Measurements from ENCODE around the gene UCN2.

The UCN2 gene

DNA sequence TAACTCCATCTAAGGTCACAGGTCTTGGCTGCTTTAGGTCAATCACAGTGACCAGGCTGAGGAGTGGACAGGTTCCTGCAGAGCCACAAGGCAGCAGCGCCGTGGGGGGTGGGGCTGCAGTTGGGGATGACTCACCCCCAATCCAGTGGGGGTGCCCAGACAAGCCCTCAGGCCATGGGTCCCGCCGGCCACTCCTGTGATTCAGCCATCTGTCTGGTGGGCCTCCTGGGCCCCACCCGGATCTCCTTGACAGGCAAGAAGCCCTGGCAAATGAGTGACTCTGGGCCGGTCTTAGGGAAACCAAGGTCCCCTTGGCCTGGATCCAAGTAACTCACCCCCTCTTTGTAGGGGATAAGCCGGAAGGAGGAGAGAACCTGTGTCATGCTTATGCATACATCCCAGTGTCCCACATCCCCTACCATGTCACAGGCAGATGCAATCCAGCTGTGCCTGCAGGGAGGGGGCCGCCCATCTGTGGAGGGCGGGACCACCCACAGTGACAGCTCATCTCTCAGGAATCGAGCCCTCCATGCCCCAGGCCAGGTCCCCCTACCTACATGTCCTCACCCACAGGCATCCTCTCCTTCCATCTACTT lies 32.0 kb upstream of the UCN2 start:
- H3K9ac ChIP-seq (ENCODE audit: insufficient read length, low read depth) = no peak overlapping the region
- DNase-seq (ENCODE audit: low read depth, low spot score) = peak; percentile 54
- peaks cover 52% of the 10 kb centered on the region for H3K4me1 ChIP-seq (ENCODE audit: insufficient read depth, insufficient read length)
- no peaks in the 10 kb centered on the region for H3K27me3 ChIP-seq (ENCODE audit: insufficient read depth, insufficient read length)
- H3K36me3 ChIP-seq (ENCODE audit: insufficient read depth, insufficient read length, low read length) = peaks cover 76% of the 10 kb centered on the region
- TF ChIP-seq ZNF274 (IDR thresholded peaks at IDR 0.05; ENCODE audit: low read depth, low read length) (no peak), YY1 (IDR thresholded peaks at IDR 0.05; ENCODE audit: insufficient read depth, insufficient read length) (no peak), SUZ12 (IDR thresholded peaks at IDR 0.05; ENCODE audit: extremely low read depth, insufficient read depth, insufficient read length) (no peak)
- no peak overlapping the region for H3K4me3 ChIP-seq (ENCODE audit: insufficient read length, low read depth)
- H3K9me3 ChIP-seq (ENCODE audit: insufficient read depth, low read length) = no peaks in the 10 kb centered on the region

DNA sequence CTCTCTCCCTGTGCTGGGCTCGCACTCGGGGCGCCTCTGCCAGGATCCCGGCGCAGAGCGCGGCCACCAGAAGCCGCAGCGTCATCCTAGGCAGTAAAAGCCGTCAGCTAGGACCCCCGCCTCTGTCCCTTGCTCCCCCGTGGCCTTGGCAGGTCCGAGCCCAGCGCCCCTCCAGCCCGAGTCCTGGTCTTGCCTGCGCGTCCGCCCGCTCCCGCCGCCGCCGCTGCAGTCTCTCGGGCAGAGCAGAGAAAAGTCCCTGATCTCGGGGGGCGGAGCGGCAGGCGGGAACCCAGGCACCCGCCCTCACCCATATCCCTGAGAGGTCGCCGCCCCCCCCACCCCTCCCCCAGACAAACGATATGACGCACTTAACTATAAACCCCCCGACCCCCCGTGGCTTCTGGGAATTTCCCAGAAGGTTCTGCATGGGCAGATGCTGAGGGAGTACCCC lies 31.5 kb upstream of the UCN2 start, which contains the start of gene COL7A1:
COL7A1 (minus strand) TSS at position 255 of the 451 bp plus-strand sequence; CDS start at position 85, 170 bp downstream.
- Histone ChIP-seq H3K27me3 (ENCODE audit: insufficient read depth, insufficient read length) (no peaks in the 10 kb centered on the region), H3K4me3 (ENCODE audit: insufficient read length, low read depth) (no peak within 1 kb of the TSS), H3K36me3 (ENCODE audit: insufficient read depth, insufficient read length, low read length) (peaks cover 76% of the 10 kb centered on the region), H3K4me1 (ENCODE audit: insufficient read depth, insufficient read length) (peaks cover 53% of the 10 kb centered on the region), H3K9ac (ENCODE audit: insufficient read length, low read depth) (peak within 1 kb of the TSS; percentile 59), H3K9me3 (ENCODE audit: insufficient read depth, low read length) (no peaks in the 10 kb centered on the region)
- DNase-seq (ENCODE audit: low read depth, low spot score) = no peak
- TF ChIP-seq YY1 (IDR thresholded peaks at IDR 0.05; ENCODE audit: insufficient read depth, insufficient read length) (no peak), ZNF274 (IDR thresholded peaks at IDR 0.05; ENCODE audit: low read depth, low read length) (no peak), SUZ12 (IDR thresholded peaks at IDR 0.05; ENCODE audit: extremely low read depth, insufficient read depth, insufficient read length) (no peak)

DNA sequence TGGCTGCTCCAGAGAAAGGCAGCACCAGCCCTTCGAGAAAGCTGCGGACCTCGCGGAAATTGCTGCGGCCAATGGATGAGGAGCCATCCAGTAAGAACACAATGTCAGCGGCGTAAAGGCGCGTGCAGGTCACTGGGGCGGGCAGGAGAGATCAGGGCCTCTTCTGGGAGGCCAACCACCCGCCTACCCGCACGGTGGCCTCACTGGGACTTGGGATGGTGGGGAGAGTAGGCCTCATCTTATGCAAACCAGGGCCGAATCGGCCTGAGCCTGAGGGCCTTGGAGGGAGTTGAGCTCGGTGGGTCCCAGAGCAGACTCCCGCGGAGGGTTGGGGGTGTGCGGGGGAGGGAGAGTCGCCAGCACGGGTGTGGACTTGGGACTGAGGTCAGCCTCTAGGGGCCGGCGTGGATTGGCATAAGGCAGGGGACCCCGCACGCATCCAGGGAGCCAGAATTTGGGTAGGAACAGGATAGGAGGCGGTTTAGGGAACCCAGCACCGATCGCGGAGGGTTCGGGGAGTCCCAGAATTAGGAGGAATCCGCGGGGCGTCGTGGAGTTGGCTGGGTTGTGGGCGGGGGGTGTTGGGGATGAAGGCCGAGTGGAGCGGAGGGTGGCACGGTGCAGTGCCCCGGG lies 31.0 kb upstream of the UCN2 start:
- no peak overlapping the region for H3K4me3 ChIP-seq (ENCODE audit: insufficient read length, low read depth)

DNA sequence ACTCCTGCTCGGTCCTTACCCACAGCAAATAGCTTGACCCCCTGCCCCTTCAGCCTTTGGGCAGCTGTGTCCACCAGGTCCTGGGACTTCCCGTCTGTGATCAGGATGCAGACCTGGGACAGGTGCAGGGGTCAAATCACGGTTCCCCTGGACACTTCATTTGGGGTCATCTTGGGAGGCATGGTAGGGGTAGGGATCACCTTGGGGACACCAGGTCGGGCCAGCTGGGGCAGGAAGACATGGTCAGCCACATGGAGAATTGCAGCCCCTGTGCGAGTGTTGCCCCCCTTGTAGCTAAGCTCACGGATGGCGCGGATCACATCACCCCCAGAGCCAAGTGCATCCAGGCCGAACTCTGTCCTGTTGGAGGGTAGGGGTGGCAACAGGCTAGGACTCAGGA lies 29.8 kb upstream of the UCN2 start:
- no peaks in the 10 kb centered on the region for H3K27me3 ChIP-seq (ENCODE audit: insufficient read depth, insufficient read length)
- no peak for DNase-seq (ENCODE audit: low read depth, low spot score)
- peaks cover 78% of the 10 kb centered on the region for H3K36me3 ChIP-seq (ENCODE audit: insufficient read depth, insufficient read length, low read length)
- H3K4me1 ChIP-seq (ENCODE audit: insufficient read depth, insufficient read length) = peaks cover 46% of the 10 kb centered on the region
- no peak overlapping the region for H3K4me3 ChIP-seq (ENCODE audit: insufficient read length, low read depth)
- no peak overlapping the region for H3K9ac ChIP-seq (ENCODE audit: insufficient read length, low read depth)
- TF ChIP-seq SUZ12 (IDR thresholded peaks at IDR 0.05; ENCODE audit: extremely low read depth, insufficient read depth, insufficient read length) (no peak), ZNF274 (IDR thresholded peaks at IDR 0.05; ENCODE audit: low read depth, low read length) (no peak), YY1 (IDR thresholded peaks at IDR 0.05; ENCODE audit: insufficient read depth, insufficient read length) (no peak)
- no peaks in the 10 kb centered on the region for H3K9me3 ChIP-seq (ENCODE audit: insufficient read depth, low read length)

More for the DNA sequence above, 31.0 kb upstream of the UCN2 start:
- H3K36me3 ChIP-seq (ENCODE audit: insufficient read depth, insufficient read length, low read length) = peaks cover 76% of the 10 kb centered on the region
- H3K9me3 ChIP-seq (ENCODE audit: insufficient read depth, low read length) = no peaks in the 10 kb centered on the region
- TF ChIP-seq ZNF274 (IDR thresholded peaks at IDR 0.05; ENCODE audit: low read depth, low read length) = no peak
- TF ChIP-seq YY1 (IDR thresholded peaks at IDR 0.05; ENCODE audit: insufficient read depth, insufficient read length) = no peak
- no peak for TF ChIP-seq SUZ12 (IDR thresholded peaks at IDR 0.05; ENCODE audit: extremely low read depth, insufficient read depth, insufficient read length)
- no peak for DNase-seq (ENCODE audit: low read depth, low spot score)
- peaks cover 55% of the 10 kb centered on the region for H3K4me1 ChIP-seq (ENCODE audit: insufficient read depth, insufficient read length)
- peak overlapping the region; percentile 59 for H3K9ac ChIP-seq (ENCODE audit: insufficient read length, low read depth)
- no peaks in the 10 kb centered on the region for H3K27me3 ChIP-seq (ENCODE audit: insufficient read depth, insufficient read length)

DNA sequence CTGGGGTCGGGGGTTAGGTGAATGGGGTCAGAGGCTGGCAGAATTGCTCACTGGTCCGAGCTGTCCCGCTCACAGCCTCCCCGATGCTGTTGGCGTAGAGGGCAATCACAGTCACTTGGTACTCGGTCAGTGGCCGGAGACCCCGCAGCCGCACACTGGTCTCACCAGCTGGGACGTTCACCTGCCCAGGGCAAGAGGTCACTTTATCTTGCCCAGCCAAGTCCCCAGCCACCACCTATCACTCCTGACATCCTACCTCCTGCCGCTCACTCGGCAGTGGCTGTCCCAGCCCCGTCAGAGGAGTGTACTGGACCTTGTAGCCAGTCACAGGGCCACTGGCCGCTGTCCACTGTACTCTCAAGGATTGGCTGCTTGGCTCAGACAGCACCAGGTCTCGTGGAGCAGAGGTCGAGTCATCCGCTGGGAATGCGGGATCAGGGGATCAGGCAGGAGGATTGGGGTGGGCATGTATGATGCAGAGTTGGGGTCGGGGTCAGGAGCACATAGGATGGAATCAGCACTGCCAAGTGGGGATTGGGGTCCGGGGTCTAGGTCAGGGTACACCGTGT lies 29.0 kb upstream of the UCN2 start:
- Histone ChIP-seq H3K9me3 (ENCODE audit: insufficient read depth, low read length) (no peaks in the 10 kb centered on the region), H3K27me3 (ENCODE audit: insufficient read depth, insufficient read length) (no peaks in the 10 kb centered on the region), H3K36me3 (ENCODE audit: insufficient read depth, insufficient read length, low read length) (peaks cover 81% of the 10 kb centered on the region), H3K4me1 (ENCODE audit: insufficient read depth, insufficient read length) (peaks cover 42% of the 10 kb centered on the region), H3K4me3 (ENCODE audit: insufficient read length, low read depth) (no peak overlapping the region), H3K9ac (ENCODE audit: insufficient read length, low read depth) (no peak overlapping the region)
- no peak for DNase-seq (ENCODE audit: low read depth, low spot score)
- no peak for TF ChIP-seq ZNF274 (IDR thresholded peaks at IDR 0.05; ENCODE audit: low read depth, low read length)
- TF ChIP-seq YY1 (IDR thresholded peaks at IDR 0.05; ENCODE audit: insufficient read depth, insufficient read length) = no peak
- TF ChIP-seq SUZ12 (IDR thresholded peaks at IDR 0.05; ENCODE audit: extremely low read depth, insufficient read depth, insufficient read length) = no peak

DNA sequence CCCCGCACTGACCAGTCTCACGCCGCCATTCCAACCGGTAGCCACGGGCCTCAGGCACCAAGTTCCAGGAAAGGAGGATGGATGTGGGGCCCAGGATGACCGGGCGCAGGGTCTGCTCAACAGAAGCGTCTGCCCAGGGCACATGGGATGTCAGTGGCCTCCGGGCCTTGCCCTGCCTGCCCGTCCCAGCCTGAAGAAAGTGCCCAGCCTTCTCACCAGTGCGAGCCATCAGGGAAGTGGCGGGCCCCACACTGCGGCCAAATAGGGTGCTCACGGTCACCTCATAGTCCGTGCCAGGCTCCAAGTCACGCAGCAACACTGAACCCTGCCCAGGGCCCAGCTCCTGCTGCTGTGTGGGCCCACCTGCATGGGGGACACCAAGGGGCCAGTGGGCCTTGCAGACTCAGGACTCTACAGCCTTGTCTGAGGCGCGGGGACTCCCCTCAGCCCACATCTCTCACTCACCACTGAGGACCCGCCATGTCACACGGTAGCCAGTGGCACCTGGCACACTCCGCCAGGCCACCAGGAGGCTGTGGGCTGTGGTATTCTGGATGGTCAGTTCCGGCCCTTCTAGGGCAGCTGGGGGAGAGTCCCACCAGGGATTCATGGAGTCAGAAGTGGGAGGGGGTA lies 28.4 kb upstream of the UCN2 start:
- H3K36me3 ChIP-seq (ENCODE audit: insufficient read depth, insufficient read length, low read length) = peaks cover 81% of the 10 kb centered on the region
- H3K4me3 ChIP-seq (ENCODE audit: insufficient read length, low read depth) = no peak overlapping the region
- H3K9ac ChIP-seq (ENCODE audit: insufficient read length, low read depth) = no peak overlapping the region
- H3K27me3 ChIP-seq (ENCODE audit: insufficient read depth, insufficient read length) = no peaks in the 10 kb centered on the region
- no peaks in the 10 kb centered on the region for H3K9me3 ChIP-seq (ENCODE audit: insufficient read depth, low read length)
- no peak for DNase-seq (ENCODE audit: low read depth, low spot score)
- H3K4me1 ChIP-seq (ENCODE audit: insufficient read depth, insufficient read length) = peaks cover 36% of the 10 kb centered on the region
- no peak for TF ChIP-seq YY1 (IDR thresholded peaks at IDR 0.05; ENCODE audit: insufficient read depth, insufficient read length)
- no peak for TF ChIP-seq ZNF274 (IDR thresholded peaks at IDR 0.05; ENCODE audit: low read depth, low read length)

DNA sequence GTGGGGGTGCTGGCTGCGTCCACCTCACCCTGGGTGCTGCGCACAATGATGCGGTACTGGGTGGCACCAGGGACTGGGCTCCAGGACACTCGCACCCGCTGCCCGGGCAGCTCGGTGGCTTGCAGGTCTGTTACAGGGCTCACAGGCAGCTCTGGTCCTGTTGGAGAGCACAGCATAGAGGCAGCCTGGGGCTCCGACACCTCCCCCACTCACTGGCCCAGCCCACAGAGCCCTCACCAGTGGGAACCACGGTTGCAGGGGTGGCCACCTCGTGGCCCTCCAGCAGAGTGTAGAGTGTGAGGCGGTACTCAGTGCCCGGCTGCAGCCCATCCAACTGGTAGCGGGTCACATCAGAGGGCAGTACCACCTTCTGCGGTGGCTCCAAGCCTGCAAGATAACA lies 27.9 kb upstream of the UCN2 start:
- peaks cover 31% of the 10 kb centered on the region for H3K4me1 ChIP-seq (ENCODE audit: insufficient read depth, insufficient read length)
- DNase-seq (ENCODE audit: low read depth, low spot score) = no peak
- no peaks in the 10 kb centered on the region for H3K27me3 ChIP-seq (ENCODE audit: insufficient read depth, insufficient read length)
- no peak overlapping the region for H3K9ac ChIP-seq (ENCODE audit: insufficient read length, low read depth)
- H3K9me3 ChIP-seq (ENCODE audit: insufficient read depth, low read length) = no peaks in the 10 kb centered on the region
- H3K36me3 ChIP-seq (ENCODE audit: insufficient read depth, insufficient read length, low read length) = peaks cover 81% of the 10 kb centered on the region
- TF ChIP-seq SUZ12 (IDR thresholded peaks at IDR 0.05; ENCODE audit: extremely low read depth, insufficient read depth, insufficient read length) (no peak), ZNF274 (IDR thresholded peaks at IDR 0.05; ENCODE audit: low read depth, low read length) (no peak)
- no peak overlapping the region for H3K4me3 ChIP-seq (ENCODE audit: insufficient read length, low read depth)

All from NT2/D1 (cell line).